Vagina (tissue), 2 donors: Measurements from ENCODE around the gene CD70.

Source experiments
- POLR2A ChIP-seq, 2 donors: fragments of 450-650 bp; IDR thresholded peaks; one replicate each; pipeline ENCODE4 v1.6.1; 2017; ENCODE audit warnings: antibody characterized with exemption in 2 of 2, mild to moderate bottlenecking in 2 of 2, moderate library complexity in 2 of 2
- TF ChIP-seq, protein P1 (sequence below), 3 experiments: fragments of 450-650 bp in 2 of 3; fragments of 200-600 bp in 1 of 3; sonication (generic) in 1 of 3; IDR thresholded peaks; one replicate each; pipeline ENCODE4 v1.5.1; 2017 to 2019; ENCODE audit warnings: antibody characterized with exemption in 3 of 3, mild to moderate bottlenecking in 2 of 3, moderate library complexity in 2 of 3

DNA sequence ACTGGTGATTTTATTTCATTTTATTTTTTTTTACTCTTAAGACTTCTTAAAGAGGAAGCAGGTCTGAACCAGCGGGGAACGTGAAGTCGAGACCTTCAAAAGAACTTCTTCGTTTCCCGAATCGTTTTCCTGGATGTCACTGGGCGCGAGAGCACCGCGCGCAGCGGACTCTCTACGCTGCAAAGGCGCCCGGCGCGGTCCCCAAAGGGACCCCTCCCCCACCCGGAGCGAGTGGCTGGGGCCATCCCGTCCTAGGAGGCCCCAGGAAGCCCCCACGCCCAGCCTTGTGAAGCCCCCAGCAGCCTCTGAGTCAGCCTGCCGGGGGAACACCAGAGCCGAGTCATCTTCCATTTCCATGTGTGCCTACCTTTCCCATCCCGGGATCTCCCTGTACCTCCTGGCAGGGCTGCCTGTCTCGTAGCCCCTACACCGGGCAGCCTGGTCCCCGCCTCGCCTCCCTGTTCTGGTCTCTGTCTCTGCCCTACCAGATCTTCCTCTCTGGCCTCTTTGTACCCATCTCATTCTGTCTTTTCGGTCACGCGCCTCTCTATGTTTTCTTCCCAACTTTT is 608 bp downstream of the CD70 start:
- TF ChIP-seq, protein P1, sequence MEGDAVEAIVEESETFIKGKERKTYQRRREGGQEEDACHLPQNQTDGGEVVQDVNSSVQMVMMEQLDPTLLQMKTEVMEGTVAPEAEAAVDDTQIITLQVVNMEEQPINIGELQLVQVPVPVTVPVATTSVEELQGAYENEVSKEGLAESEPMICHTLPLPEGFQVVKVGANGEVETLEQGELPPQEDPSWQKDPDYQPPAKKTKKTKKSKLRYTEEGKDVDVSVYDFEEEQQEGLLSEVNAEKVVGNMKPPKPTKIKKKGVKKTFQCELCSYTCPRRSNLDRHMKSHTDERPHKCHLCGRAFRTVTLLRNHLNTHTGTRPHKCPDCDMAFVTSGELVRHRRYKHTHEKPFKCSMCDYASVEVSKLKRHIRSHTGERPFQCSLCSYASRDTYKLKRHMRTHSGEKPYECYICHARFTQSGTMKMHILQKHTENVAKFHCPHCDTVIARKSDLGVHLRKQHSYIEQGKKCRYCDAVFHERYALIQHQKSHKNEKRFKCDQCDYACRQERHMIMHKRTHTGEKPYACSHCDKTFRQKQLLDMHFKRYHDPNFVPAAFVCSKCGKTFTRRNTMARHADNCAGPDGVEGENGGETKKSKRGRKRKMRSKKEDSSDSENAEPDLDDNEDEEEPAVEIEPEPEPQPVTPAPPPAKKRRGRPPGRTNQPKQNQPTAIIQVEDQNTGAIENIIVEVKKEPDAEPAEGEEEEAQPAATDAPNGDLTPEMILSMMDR (IDR thresholded peaks at IDR 0.05), result no peak
- no peak for TF ChIP-seq POLR2A (IDR thresholded peaks at IDR 0.05)
